NOMO-1 treated with DMSO at 0.1 percent for 48 hours (cell line): ENCODE data around the gene CCDC12.

Source experiments
- DNase-seq: peaks from one replicate; lab custom pipeline; 2025; ENCODE audit not compliant: unreplicated experiment; lab: John Stamatoyannopoulos, UW

Gene CCDC12

GRCh38 chr3:47007482-47008233 is 31.1 kb upstream of the CCDC12 start:
- no peak for DNase-seq

DNA sequence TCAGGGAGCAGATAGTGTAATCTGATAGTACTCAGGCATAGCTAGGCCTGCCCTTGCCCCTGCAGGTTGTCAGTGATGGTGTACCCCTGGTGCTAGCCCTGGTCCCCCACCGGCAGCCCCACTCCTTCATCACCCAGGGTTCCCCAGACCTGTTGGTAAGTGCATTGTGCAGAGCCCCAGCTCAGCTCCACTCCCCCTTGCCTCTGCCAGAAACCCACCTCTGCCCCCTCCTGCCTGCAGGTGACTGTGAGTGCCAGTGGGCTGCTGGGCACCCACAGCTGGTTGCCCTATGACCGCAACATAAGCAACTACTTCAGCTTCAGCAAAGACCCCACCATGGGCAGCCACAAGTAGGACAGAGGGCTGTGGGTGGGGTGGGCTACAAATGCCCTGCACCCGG is 30.5 kb upstream of the CCDC12 start:
- DNase-seq = no peak

GRCh38 chr3:47006145-47006651 is 29.7 kb upstream of the CCDC12 start:
- DNase-seq = no peak

DNA sequence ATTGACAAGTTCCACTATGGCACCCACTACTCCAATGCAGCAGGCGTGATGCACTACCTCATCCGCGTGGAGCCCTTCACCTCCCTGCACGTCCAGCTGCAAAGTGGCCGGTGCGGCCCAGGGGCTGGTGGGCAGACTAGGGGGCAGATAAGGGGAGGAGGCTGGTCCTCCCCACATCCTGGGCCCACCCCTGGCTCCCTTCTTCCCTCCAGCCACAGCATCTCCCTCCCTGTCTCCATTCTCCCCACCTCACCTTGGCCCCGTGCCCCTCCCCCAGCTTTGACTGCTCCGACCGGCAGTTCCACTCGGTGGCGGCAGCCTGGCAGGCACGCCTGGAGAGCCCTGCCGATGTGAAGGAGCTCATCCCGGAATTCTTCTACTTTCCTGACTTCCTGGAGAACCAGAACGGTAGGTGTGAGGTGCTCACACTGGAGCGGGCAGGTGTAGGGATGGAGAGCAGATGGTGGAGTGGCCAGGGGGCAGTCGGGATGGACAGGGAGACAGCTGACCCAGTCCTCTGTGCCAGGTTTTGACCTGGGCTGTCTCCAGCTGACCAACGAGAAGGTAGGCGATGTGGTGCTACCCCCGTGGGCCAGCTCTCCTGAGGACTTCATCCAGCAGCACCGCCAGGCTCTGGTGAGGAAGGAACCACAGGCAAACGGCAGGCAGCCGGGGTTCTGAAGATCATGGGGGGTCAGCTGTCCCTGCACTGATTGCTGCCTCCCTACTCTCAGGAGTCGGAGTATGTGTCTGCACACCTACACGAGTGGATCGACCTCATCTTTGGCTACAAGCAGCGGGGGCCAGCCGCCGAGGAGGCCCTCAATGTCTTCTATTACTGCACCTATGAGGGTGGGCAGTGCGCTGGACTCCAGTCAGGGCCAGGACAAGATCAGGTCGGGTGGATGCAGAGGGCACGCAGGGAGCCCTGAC is 28.9 kb upstream of the CCDC12 start:
- no peak for DNase-seq

DNA sequence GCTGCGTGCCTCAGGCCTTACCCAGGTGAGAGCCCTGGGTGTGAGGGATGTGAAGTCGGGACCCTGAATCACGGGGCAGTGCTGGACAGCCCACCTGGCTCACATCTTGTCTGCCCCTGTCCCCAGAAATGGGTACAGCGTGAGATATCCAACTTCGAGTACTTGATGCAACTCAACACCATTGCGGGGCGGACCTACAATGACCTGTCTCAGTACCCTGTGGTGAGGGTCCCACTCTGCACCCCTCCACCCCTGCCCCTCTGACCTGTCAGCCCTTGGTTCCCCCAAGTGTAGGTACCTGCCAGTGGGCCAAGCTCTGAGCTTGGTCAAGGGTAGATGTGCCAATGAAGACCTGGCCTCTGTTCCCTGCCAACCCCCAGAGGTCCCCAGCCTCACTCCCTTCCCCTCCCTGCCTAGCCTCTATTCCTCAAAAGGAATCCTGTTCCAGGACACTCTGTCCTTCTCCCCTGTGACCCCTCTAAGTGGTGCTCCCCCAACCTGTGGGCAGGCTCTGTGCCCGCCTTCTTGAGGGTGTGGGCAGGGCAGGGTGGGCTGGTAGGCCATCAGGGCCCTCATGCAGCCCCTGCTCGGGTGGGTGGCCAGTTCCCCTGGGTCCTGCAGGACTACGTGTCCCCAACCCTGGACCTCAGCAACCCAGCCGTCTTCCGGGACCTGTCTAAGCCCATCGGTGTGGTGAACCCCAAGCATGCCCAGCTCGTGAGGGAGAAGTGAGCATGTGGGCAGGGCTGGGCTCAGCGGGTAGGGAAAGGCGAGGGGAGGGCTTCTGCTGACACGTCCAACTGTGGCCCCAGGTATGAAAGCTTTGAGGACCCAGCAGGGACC is 28.0 kb upstream of the CCDC12 start:
- DNase-seq = no peak

DNA sequence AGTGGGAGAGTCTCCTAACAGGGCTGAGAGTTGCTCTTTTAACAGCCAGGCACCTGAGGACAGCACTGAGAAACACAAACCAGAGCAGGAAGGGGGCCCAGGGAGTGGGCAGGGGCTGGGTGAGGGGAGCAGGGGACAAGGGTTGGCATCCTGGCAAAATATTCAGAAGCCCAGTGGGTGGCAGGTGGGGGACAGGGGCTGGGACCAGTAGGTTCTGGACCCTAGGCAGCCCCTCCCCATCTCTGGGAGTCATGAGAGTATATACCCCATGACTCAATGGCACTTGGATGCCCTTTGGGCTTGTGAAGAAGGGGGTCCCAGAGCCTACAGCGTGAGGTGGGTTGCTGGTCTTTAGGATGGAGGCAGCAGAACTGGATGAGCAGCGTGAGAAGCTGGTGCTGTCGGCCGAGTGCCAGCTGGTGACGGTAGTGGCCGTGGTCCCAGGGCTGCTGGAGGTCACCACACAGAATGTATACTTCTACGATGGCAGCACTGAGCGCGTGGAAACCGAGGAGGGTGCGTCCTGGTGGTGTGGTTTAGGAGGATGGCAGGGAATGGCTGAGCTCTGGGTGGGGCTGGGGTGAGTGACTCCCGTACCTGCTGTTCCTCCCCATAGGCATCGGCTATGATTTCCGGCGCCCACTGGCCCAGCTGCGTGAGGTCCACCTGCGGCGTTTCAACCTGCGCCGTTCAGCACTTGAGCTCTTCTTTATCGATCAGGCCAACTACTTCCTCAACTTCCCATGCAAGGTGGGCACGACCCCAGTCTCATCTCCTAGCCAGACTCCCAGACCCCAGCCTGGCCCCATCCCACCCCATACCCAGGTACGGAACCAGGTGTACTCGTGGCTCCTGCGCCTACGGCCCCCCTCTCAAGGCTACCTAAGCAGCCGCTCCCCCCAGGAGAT is 27.2 kb upstream of the CCDC12 start:
- DNase-seq = no peak

GRCh38 chr3:47003056-47003410 is 26.5 kb upstream of the CCDC12 start:
- DNase-seq = no peak

GRCh38 chr3:47002171-47003055 is 25.9 kb upstream of the CCDC12 start:
- no peak for DNase-seq

DNA sequence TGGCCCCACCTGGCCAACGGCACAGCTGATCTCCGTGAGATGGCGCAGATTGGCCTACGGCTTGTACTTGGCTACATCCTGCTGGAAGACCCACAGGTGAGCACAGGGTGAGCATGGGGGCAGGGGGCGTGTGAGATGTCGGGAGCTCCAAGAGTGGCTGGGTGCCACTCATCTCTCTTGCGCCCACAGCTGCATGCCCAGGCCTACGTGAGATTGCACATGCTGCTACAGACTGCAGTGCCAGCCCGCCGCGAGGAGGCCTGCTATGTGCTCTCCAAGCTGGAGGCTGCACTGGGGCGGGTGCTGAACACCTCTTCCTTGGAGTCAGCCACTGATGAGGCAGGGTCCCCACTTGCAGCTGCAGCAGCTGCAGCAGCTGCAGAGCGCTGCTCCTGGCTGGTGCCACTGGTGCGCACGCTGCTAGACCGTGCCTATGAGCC is 25.2 kb upstream of the CCDC12 start:
- no peak for DNase-seq

DNA sequence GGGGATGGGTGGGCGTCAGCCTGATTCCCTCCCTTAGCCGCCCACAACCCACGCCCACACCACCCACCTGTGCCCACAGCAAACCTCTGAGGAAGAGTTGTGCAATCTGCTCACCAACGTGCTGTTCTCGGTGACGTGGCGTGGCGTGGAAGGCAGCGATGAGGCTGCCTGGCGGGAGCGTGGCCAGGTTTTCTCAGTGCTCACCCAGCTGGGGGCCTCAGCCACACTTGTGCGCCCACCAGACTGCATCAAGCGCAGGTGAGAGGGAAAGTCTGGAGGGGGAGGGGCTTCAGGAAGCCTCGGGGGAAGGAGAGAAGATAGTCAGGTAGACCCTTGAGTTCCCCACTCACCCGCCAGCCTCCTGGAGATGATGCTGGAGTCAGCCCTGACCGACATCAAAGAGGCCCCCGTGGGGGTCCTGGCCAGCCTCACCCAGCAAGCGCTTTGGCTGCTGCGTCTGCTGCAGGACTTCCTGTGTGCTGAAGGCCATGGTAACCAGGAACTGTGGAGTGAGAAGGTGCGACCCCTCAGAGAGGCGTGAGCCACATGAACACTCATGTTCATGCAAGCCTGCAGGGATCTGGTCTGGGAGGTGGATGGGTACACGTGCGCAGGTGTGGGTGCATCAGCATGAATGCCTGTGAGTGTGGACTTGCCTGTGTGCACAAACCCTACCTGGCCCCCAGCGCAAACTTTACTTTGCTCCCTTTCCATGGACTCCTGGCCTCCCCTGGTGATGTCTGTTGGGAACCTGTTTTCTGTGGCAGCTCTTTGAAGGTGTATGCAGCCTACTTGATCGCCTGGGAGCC is 24.6 kb upstream of the CCDC12 start:
- DNase-seq = no peak

- no peak for DNase-seq
These were observed 23.8 kb upstream of the CCDC12 start for GRCh38 chr3:47000198-47000815.

- DNase-seq = no peak
These were observed 23.1 kb upstream of the CCDC12 start for GRCh38 chr3:46999516-47000197.

GRCh38 chr3:46998852-46999515 is 22.4 kb upstream of the CCDC12 start:
- no peak for DNase-seq

- DNase-seq = peak; percentile 44
These were observed 21.7 kb upstream of the CCDC12 start for GRCh38 chr3:46998121-46998851.

- DNase-seq = no peak
These were observed 21.0 kb upstream of the CCDC12 start for GRCh38 chr3:46997453-46998091.
